Measurements from ENCODE around the gene GPR152.

GPR152 gene

DNA sequence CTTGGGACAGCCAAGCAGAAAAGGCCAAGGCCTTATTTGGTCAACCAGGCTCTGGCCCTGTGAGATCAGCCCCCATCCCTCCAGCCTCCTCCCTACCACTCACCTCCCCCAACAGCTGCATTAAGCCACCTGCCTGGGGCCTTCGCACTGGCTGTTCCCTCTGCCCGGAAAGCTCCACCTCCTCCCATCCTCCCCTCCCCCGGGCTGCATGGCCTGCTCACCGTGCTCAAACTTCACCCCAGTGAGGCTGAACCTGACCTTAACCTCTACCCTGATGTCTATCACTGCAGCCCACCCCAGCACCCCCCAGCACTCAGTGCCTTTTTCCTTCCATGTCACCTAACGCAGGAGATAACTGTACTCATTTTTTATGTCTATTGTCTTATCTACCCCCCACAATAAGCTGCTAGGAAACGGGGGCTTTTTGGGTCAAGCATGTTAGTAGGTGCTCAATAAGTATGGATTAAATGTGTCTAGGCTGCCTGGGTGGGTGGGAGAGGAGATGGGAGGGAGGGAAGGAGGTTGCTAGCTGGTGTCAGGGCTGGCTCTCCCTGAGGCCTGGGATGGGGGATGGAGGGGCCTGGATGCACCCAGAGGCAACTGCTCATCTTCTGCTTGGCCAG lies 16.0 kb downstream of the GPR152 start:
- H3K4me3 ChIP-seq (replicated peaks in 1 of 2; ENCODE audit: low read depth in 2 of 2, low read length in 2 of 2) = no peak overlapping the region
- no peak for TF ChIP-seq CTCF (IDR thresholded peaks at IDR 0.05; ENCODE audit: low read depth, low read length)
- DNase-seq (ENCODE audit: low read depth in 2 of 2) = peak; percentile 14 to 21

DNA sequence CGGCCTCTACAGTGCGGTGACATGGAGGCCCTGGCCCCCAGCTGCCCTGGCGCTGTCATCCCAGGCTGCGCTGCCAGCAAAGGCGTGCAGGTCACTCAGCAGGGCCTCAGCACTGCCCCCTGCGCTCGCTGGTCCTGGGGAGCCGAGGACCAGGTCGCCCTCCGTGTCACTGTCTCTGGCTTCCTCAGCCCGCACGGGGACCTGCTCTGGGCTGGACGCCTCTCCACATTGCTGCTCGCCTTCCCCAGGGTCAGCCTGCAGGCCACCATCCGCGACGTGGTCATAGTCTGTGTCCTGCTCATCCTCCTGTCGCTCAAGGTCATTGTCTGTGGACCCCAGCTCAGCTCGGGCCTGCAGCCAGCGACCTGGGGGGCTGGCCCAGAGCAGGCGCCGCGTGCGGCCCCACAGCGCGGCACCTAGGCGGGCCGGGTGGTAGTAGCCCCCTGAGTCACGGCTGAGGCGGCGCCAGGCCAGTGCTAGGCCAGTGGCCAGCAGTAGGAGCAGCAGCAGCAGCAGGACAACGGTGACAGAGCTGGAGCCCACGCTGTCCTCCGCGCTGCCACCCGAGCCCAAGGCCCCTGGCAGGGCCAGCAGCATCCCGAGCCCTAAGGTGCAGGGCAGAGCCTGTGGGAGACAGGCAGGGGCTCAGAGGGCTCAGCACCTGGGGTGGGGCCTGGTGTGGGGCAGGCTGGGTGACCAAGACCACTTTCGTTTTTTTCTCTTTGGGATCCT lies 16.6 kb downstream of the GPR152 start:
- no peak for TF ChIP-seq CTCF (IDR thresholded peaks at IDR 0.05; ENCODE audit: low read depth, low read length)
- no peak for DNase-seq (ENCODE audit: low read depth in 2 of 2)
- no peak overlapping the region for H3K4me3 ChIP-seq (replicated peaks in 1 of 2; ENCODE audit: low read depth in 2 of 2, low read length in 2 of 2)

DNA sequence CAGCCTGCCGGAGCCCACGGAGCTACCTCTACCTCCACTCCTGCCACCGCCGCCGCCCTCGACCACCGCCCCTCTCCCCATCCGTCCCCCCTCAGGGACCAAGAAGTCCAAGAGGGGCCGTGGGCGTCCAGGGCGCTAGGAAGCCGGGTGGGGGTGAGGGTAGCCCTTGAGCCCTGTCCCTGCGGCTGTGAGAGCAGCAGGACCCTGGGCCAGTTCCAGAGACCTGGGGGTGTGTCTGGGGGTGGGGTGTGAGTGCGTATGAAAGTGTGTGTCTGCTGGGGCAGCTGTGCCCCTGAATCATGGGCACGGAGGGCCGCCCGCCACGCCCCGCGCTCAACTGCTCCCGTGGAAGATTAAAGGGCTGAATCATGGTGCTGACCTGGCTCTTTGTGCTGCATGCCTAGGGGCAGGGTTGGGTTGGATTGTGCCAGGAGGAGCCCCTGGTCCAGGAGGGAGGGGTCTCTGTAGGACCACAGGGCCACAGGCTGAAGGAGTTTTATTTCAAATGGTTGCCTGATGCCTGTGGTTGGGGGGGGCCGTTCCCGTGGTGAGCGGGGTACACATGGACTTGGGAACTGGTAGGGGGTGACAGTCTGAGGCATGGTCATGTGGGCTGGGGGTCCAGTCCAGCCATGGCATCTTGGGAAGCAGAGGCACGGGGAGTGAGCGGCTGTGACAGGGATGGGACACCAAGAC lies 17.4 kb downstream of the GPR152 start:
- TF ChIP-seq CTCF (IDR thresholded peaks at IDR 0.05; ENCODE audit: low read depth, low read length) = no peak
- H3K4me3 ChIP-seq (replicated peaks in 1 of 2; ENCODE audit: low read depth in 2 of 2, low read length in 2 of 2) = no peak overlapping the region
- no peak for DNase-seq (ENCODE audit: low read depth in 2 of 2)

DNA sequence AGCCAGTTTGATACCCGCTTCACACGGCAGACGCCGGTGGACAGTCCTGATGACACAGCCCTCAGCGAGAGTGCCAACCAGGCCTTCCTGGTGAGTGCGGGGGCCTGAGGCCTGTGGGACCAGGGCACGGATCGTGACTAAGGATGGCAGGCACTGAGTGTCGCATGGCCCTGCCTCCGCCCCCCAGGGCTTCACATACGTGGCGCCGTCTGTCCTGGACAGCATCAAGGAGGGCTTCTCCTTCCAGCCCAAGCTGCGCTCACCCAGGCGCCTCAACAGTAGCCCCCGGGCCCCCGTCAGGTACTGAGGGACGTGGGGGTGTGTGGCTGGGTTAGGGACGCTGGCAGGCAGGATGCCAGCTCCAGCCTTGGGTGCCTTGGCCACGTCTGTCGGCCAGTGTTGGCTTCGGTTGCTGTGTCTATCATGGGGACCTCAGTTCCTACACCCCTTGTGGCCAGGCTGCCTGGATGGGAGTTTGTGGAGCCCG lies 18.1 kb downstream of the GPR152 start:
- no peak for DNase-seq (ENCODE audit: low read depth in 2 of 2)
- no peak overlapping the region for H3K4me3 ChIP-seq (replicated peaks in 1 of 2; ENCODE audit: low read depth in 2 of 2, low read length in 2 of 2)
- no peak for TF ChIP-seq CTCF (IDR thresholded peaks at IDR 0.05; ENCODE audit: low read depth, low read length)

GRCh38 chr11:67433536-67434394 lies 18.8 kb downstream of the GPR152 start:
- no peak overlapping the region for H3K4me3 ChIP-seq (replicated peaks in 1 of 2; ENCODE audit: low read depth in 2 of 2, low read length in 2 of 2)
- DNase-seq (ENCODE audit: low read depth in 2 of 2) = no peak
- TF ChIP-seq CTCF (IDR thresholded peaks at IDR 0.05; ENCODE audit: low read depth, low read length) = no peak

DNA sequence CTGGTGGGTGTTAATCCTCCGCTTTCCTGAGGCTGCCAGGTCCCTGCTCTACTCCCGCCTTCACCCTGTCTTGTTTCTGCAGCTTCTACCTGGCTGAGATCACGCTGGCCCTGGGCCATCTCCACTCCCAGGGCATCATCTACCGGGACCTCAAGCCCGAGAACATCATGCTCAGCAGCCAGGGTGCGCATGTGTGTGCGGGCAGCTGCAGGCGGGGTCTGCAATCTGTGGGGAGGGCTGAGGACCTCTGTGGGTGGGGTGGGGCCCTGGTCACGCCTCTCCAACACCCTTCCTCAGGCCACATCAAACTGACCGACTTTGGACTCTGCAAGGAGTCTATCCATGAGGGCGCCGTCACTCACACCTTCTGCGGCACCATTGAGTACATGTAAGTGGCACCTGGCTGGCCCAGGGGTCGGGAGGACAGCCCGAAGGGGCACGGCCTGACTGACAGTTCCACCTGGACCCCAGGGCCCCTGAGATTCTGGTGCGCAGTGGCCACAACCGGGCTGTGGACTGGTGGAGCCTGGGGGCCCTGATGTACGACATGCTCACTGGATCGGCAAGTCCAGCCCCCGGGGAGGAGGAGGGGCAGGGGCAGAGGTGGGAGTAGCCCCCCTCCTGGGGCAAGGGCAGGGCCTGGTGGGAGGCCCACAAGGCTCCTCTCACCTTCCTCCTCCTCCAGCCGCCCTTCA lies 19.7 kb downstream of the GPR152 start:
- H3K4me3 ChIP-seq (replicated peaks in 1 of 2; ENCODE audit: low read depth in 2 of 2, low read length in 2 of 2) = no peak overlapping the region
- no peak for DNase-seq (ENCODE audit: low read depth in 2 of 2)
- TF ChIP-seq CTCF (IDR thresholded peaks at IDR 0.05; ENCODE audit: low read depth, low read length) = no peak
